Measurements from ENCODE around the gene RRP9. TPM values are rescaled to one million over a fixed set of nuclear protein-coding genes. Genes with fewer than 3 reads are reported as not detected.
A peak's percentile ranks its signal among the peaks of the same experiment; 100 is the strongest.

The RRP9 gene
- total RNA-seq, 1 experiment from 2014 or later, result 78.3 TPM

DNA sequence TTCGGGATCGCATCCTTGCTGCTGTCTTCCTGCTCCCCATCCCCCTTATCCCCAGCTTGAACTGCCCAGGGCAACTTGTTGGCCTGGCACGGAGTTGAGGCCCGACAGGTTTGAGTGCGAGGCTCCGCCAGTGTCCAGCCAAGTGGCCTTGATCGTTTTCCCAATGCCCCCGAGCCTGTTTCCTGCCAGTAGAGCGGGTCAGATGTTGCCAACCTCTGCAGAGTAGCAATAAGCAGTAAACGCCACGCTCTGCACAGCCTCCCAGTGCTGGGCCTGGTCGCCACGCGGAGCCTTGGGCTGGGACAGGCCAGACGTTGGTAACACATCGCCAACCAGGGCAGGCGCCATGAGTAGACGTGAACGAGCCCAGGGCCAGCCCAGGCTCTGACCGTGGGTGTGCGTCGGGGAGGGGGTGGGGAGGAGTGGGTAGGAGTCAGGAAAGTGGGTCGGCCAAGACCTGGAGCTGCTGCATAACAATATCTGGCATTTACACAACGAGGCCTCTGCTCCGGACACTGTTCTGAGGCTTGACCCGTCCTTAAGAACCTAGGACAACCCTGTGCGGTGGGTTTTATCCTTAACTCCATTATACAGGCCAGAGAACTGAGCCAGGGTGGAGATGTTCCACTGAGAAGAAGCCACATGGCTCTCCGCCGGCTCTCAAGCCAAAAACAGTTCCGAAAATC, 32.7 kb upstream of the RRP9 start:
- DNase-seq (ENCODE audit: low read depth), result no peak

DNA sequence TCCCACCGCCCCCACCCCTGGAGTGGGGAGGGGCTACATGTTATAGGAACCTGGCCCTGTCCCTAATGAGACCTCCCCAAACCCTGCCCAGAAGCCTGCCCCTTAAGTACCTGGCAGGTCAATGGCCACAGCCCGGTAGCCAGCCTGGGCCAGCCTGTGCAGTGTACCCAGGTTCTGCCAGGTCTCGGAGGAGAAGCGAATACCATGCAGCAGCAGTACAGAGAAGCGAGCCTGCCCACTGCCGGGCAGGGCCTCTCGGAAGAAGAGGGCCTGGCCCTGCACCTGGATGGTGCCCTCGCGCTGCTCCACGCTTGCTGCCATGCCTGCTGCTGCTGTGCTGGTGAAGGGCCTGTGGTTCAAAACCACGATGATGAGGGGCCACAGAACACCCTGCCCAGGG, 29.6 kb upstream of the RRP9 start:
- no peak for DNase-seq (ENCODE audit: low read depth)

- no peak for DNase-seq (ENCODE audit: low read depth)
Measured at GRCh38 chr3:51970606-51971300, 29.0 kb upstream of the RRP9 start.

DNA sequence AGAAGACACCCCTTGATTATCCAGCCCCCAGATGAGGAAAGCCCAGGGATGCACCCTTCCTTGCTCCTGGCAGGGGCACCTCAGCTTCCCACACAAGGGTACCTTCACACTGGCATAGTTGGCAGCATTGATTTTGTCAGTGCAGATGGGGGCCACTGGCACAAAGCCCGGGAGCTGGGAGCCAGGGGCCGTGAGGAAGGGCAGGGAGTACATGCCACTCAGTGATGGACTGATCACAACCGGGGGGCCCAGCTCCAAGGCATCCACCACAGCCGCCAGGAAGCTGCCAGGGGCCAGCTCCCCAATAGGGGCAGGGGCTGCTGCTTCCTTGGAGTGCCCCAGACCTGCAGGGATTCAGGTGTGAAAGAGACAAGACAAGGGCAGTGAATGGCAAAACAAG, 28.1 kb upstream of the RRP9 start:
- no peak for DNase-seq (ENCODE audit: low read depth)

DNA sequence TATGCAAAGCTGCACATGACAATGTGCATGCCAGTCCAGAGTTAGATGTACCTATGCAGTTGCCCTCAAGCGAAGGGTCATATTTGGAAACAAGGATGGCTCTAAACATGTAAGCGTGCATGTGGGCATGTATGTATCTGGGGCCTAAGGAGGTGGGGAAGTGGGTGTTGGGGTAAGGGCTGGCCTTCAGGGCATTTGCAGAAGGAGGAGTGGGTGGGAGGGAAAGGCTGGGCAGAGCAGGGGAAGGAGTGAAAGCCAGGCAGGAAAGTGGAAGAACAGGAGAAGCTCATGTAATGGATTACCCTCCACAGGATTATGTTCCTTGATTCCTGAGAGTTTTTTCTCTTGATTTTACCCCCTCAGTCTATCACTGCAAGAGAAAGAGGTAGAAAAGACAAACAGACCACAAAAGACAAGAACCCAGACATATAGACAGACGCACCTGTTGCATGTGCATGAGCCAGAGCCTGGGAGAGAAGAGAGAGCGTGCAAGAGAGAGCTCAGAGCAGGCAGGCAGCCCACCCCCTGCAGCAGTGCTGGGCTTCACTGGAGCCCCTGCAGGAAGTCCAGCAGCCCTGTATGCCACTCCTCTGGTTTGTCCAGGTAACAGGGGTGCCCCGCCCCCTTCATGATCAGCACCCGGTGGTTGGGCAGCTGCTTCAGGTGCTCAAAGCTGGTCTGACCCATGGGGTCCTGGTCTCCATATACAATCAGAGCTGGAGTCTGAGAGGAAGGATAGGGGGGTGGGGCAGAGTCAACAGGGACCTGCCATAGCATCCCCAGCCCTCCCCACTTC, 27.4 kb upstream of the RRP9 start:
- DNase-seq (ENCODE audit: low read depth), result no peak

DNA sequence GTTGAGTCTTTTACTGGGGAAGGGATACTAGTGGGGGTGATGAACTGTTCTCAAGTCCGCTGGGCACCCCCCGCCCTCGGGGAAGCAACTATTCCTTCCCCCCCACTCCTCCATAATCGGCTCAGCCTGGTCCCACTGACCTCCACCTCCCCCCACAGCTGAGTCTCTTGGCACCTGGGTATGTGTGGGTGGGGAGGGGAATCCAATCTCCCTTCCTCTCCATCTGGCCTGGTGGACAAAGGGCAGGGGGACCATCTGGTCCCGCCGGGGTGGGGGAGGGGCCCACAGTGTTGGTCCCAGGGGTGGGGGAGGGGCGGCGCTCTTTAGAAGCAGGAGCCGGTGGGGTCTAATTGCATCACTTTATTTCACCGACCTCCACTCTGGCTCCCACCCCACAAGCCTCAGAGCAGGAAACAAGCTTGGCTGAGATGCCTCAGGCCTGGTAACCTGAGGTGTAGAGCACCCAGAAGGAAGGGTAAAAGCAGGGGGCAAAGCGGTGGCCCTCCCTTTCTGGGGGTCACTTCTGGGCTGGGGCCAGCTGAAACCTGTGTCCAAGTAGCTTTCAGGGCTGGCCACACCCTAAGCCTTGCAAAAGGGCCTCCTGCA, 26.6 kb upstream of the RRP9 start:
- DNase-seq (ENCODE audit: low read depth), result peak; percentile 29

DNA sequence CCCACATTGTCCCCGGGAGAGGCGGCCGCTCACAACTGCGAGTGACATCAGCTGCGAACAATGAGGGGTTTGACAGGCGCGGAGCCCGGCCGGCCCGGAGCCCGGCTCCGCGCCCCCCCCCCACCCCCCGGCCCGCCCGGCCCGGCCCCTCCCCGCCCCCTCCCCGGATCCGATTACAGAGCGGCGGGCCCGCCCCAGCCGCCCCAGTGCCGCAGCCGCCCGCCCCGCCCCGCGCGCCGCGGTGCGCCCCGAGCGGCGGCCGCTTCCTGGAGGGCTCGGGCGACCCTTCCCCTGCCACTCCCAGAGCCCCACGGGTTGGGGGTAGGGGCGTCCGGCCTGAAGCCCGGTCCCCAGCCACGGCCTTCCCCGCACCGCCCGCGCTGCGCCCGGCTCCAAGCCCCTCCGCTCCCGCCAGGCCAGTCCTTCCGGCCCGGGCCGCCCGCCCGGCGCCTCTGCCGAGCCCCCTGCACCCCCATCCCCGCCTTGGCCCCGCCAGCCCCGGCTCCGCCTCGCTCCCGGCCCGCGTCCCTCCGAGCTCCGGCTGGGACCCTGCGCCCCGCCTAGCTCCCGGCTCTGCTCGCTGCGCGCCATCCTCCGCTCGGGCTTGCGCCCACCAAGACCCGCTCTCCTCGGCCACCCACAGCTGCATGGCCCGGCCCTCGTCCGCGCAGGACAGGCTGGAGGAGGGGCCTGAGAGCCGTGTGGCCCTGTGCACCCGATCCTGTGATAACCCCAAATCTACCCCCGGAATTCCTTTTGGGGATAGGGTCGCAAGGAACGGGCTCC, 25.9 kb upstream of the RRP9 start, which contains the start of gene PCBP4:
Gene PCBP4, minus strand, starts transcription at position 71 of the 786 bp plus-strand sequence. CDS start 6,214 bp downstream, outside the sequence.
- peak; percentile 25 for DNase-seq (ENCODE audit: low read depth)

GRCh38 chr3:51966922-51967383, 25.2 kb upstream of the RRP9 start:
- DNase-seq (ENCODE audit: low read depth), result no peak

- no peak for DNase-seq (ENCODE audit: low read depth)
Measured at GRCh38 chr3:51966486-51966885, 24.8 kb upstream of the RRP9 start.

DNA sequence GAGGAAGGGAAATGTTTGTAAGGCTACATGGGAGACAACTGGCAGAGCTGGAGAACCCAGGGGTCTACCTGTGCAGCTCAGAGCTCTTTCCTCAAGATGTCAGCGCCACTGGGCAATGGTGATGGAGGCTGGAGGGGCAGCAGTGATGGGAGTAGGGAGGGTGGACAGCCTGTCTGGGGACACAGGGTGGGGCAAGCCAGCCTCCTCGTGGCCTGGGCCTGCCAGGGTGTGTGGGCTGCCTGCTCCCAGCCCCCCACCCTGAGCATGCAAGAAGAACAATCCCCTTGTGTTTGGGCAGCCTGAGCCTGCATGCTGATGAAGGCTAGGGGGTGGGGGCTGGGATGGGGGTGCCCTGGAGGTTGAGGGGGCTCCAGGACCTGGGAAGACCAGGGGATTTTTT, 24.3 kb upstream of the RRP9 start:
- DNase-seq (ENCODE audit: low read depth), result no peak

- no peak for DNase-seq (ENCODE audit: low read depth)
Measured at GRCh38 chr3:51964521-51964920, 22.8 kb upstream of the RRP9 start.

GRCh38 chr3:51963951-51964451, 22.3 kb upstream of the RRP9 start:
- no peak for DNase-seq (ENCODE audit: low read depth)

- DNase-seq (ENCODE audit: low read depth), result no peak
Measured at GRCh38 chr3:51962854-51963530, 21.3 kb upstream of the RRP9 start.

GRCh38 chr3:51961602-51962569, 20.2 kb upstream of the RRP9 start:
- DNase-seq (ENCODE audit: low read depth), result no peak

DNA sequence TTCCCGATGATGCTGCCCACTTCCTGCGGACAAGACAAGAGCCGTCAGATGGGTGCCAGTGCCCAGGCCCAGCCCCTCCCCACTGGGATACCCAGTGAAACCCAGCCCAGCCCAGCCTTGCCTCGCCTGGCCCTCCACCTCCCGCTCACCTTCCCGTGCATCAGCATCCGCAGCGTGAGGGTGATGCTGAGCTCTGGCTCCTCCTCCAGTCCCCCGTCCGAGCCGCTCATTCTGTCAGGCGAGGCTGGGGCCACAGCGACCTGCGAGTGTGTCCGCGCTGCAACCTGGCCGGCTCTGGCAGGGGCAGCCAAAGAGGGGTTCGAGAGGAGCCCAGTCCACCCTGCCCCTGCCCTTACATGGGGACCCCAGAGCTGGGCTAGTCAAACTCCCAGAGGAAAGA, 19.3 kb upstream of the RRP9 start:
- no peak for DNase-seq (ENCODE audit: low read depth)

GRCh38 chr3:51960386-51960785, 18.7 kb upstream of the RRP9 start:
- no peak for DNase-seq (ENCODE audit: low read depth)

GRCh38 chr3:51959651-51960050, 17.9 kb upstream of the RRP9 start:
- no peak for DNase-seq (ENCODE audit: low read depth)

- DNase-seq (ENCODE audit: low read depth), result no peak
Measured at GRCh38 chr3:51958603-51959521, 17.2 kb upstream of the RRP9 start.

All from HT1080 (cell line).